ENCODE results near the gene CDK4. TPM values are rescaled to one million over a fixed set of nuclear protein-coding genes. Genes with fewer than 3 reads are reported as not detected.
A peak's percentile ranks its signal among the peaks of the same experiment; 100 is the strongest.

The CDK4 gene
- total and polyA plus RNA-seq, 2 of the 13 experiments (the other 11 are each of a cell fraction or from before 2014, with no cell fraction given) = 191 to 209 TPM

DNA sequence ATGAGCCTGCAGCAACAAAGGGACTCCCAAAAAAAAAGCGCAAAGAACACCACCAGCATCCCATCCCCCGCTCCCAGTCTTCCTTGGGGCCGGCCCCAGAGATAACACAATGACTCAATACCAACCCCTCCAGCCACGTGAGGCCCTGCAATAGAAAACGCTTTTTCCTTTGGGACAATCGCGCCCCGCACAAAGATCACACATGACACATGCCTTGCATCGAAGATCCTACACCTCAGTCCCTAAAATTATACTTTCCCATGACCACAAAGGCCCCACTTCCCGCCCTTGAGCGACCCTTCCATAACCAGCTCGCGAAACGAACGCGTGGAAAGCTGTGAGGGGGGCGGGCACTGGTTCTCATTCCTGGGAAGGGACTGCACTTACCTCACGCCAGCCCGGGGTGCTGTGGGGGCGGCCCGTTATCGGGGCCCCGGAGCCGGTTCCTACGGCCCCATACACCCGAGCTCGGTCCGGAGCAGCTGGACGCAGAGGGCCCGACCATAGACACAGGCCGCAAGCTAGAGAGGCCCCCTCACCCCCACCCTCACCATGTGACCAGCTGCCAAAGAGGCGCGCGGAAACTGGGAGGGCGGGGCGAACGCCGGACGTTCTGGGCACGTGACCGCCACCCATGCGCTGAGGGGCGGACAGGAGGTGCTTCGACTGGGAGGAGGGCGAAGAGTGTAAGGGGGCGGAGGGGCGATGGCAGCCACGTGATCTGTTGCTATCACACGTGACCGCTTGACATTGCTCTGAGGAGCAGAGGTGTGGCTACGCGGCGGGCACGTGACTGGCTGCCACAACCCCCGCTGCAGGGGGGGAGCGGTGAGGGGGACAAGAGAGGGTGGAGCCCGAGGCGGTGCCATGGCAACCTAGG is at the start of gene CDK4 (continued):
- TF ChIP-seq HMG20B (CRISPR knock-in tag; conservative IDR thresholded peaks at IDR 0.05) (0 out of 2 replicates have a peak, but pooled peaks have one; percentile 31), STAG1 (CRISPR knock-in tag; IDR thresholded peaks at IDR 0.05) (no peak), ZBTB39 (CRISPR knock-in tag; IDR thresholded peaks at IDR 0.05) (peak; percentile 54; the same call in 1 of the 2 replicates), BORCS8-MEF2B (CRISPR knock-in tag; IDR thresholded peaks at IDR 0.05) (peak; percentile 71), ZNF30 (CRISPR knock-in tag; IDR thresholded peaks at IDR 0.05) (no peak), ZNF589 (CRISPR knock-in tag; conservative IDR thresholded peaks at IDR 0.05) (peak; percentile 88), ZBTB33 (CRISPR knock-in tag; IDR thresholded peaks at IDR 0.05) (peak; percentile 64; the same call in 1 of the 2 replicates), ZNF558 (CRISPR knock-in tag; IDR thresholded peaks at IDR 0.05; ENCODE audit: borderline replicate concordance) (peak; percentile 90; the same call in 1 of the 2 replicates), SNRNP70 (IDR thresholded peaks at IDR 0.05; ENCODE audit: low read depth, low read length) (no peak), XBP1 (CRISPR knock-in tag; IDR thresholded peaks at IDR 0.05) (0 out of 2 replicates have a peak, but pooled peaks have one; percentile 17), ZBTB38 (CRISPR knock-in tag; IDR thresholded peaks at IDR 0.05) (peak; percentile 87; the same call in 1 of the 2 replicates), SNAPC2 (CRISPR knock-in tag; IDR thresholded peaks at IDR 0.05) (peak; percentile 92), CHD4 (IDR thresholded peaks at IDR 0.05; ENCODE audit: borderline replicate concordance, low read length) (no peak), HNRNPUL1 (IDR thresholded peaks at IDR 0.05; ENCODE audit: low read depth, low read length) (0 out of 2 replicates have a peak, but pooled peaks have one; percentile 48), HOXA7 (CRISPR knock-in tag; IDR thresholded peaks at IDR 0.05) (no peak), ZNF276 (CRISPR knock-in tag; IDR thresholded peaks at IDR 0.05; ENCODE audit: low read depth) (0 out of 2 replicates have a peak, but pooled peaks have one; percentile 68)
- TF ChIP-seq, protein P1, sequence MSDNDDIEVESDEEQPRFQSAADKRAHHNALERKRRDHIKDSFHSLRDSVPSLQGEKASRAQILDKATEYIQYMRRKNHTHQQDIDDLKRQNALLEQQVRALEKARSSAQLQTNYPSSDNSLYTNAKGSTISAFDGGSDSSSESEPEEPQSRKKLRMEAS (IDR thresholded peaks at IDR 0.05) = peak; percentile 99
- TF ChIP-seq, protein P2, sequence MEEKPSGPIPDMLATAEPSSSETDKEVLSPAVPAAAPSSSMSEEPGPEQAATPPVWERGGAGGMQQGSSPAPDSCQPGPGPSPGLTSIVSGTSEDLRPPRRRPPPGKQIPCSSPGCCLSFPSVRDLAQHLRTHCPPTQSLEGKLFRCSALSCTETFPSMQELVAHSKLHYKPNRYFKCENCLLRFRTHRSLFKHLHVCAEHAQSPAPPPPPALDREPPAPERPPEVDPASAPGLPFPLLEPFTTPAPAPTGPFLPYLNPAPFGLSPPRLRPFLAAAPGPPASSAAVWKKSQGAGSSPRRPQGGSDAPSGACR (CRISPR knock-in tag; IDR thresholded peaks at IDR 0.05) = peak; percentile 89
- TF ChIP-seq, protein P3, sequence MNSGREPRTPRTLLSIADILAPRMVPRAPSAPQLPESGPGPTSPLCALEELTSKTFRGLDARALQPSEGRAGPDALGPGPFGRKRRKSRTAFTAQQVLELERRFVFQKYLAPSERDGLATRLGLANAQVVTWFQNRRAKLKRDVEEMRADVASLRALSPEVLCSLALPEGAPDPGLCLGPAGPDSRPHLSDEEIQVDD (CRISPR knock-in tag; IDR thresholded peaks at IDR 0.05; ENCODE audit: borderline replicate concordance) = peak; percentile 5; the same call in 1 of the 2 replicates
- TF ChIP-seq, protein P4, sequence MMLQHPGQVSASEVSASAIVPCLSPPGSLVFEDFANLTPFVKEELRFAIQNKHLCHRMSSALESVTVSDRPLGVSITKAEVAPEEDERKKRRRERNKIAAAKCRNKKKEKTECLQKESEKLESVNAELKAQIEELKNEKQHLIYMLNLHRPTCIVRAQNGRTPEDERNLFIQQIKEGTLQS (CRISPR knock-in tag; IDR thresholded peaks at IDR 0.05) = peak; percentile 8; the same call in 1 of the 2 replicates
